HG02798 (cell line): Measurements from ENCODE around the gene NFAT5.
"Not testable (repeated sequence)": the region's sequence is repeated elsewhere in the genome, so short reads cannot be mapped to it uniquely, and the experiment has no call there.

Source experiments
- ATAC-seq: cut with Tn5 transposase; IDR thresholded peaks from one replicate; pipeline ENCODE4 v1.9.1; 2021; ENCODE audit warnings: mild to moderate bottlenecking; ENCODE audit not compliant: unreplicated experiment, poor library complexity

NFAT5 gene

DNA sequence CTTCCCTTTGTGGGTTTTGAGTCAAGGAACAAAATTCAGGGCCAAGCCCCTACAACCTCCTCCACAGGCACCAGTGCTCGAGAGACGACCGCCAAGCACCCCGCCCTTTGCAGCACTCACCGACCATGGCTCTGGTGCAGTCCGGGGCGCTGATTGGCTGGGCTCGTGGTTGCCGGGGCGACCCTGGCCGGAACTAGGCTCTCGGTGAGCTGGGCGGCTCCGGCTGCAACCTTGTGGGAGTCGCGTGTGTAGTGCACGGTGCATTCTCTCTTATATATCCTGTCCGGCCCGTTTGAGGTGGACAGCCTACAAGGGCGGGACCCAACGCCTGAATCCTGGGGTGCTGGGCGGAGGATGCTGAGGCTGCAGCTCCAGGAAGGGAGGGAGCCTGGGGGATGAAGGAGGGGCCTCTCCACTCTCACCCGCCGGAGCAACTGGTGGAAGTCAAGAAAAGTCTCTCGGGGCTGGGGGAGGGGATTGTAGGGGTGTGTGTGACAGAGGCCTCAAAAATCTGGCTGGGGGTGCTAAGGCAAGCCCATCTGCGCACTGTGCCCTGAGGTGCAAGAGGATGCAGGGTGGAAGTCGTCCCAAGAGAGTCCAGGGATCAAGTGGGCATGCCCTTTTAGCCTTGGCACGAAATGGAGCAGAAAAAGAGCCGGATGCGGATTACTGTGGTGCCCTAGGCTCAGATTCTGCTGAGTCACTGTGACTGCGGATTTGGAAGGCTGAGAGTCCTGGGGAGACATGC lies 160.7 kb downstream of the NFAT5 start, which contains the start of gene NQO1:
Gene NQO1, minus strand, starts transcription at position 248 of the 748 bp plus-strand sequence. Its CDS starts 121 bp downstream, at position 127.
- peak; percentile 99 for ATAC-seq

- no peak for ATAC-seq
These were observed 162.1 kb downstream of the NFAT5 start for GRCh38 chr16:69727916-69728270.

GRCh38 chr16:69729030-69729429 lies 163.3 kb downstream of the NFAT5 start:
- ATAC-seq = not testable (repeated sequence)

- ATAC-seq = not testable (repeated sequence)
These were observed 165.5 kb downstream of the NFAT5 start for GRCh38 chr16:69731280-69731679.

- no peak for ATAC-seq
These were observed 166.3 kb downstream of the NFAT5 start for GRCh38 chr16:69732101-69732500.

DNA sequence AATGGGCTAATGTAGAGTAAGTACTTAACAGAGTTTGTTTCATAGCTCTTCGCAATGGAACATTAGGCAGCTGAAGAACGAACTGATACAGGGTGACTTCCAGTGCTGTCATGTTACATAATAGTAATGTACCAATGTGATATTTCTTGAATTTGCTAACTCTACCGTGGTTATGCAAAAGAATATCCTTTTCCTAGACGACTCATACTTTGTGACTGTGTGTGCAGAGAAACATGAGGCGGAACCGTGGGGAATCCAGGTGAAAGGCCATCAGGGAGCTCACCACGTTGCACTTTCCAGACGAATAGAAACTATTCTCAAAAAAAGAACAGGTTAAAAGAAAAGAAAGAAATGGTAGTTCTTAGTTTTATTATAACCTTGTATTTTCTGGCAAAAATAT lies 175.8 kb downstream of the NFAT5 start:
- no peak for ATAC-seq

- no peak for ATAC-seq
These were observed 176.5 kb downstream of the NFAT5 start for GRCh38 chr16:69741951-69742904.

DNA sequence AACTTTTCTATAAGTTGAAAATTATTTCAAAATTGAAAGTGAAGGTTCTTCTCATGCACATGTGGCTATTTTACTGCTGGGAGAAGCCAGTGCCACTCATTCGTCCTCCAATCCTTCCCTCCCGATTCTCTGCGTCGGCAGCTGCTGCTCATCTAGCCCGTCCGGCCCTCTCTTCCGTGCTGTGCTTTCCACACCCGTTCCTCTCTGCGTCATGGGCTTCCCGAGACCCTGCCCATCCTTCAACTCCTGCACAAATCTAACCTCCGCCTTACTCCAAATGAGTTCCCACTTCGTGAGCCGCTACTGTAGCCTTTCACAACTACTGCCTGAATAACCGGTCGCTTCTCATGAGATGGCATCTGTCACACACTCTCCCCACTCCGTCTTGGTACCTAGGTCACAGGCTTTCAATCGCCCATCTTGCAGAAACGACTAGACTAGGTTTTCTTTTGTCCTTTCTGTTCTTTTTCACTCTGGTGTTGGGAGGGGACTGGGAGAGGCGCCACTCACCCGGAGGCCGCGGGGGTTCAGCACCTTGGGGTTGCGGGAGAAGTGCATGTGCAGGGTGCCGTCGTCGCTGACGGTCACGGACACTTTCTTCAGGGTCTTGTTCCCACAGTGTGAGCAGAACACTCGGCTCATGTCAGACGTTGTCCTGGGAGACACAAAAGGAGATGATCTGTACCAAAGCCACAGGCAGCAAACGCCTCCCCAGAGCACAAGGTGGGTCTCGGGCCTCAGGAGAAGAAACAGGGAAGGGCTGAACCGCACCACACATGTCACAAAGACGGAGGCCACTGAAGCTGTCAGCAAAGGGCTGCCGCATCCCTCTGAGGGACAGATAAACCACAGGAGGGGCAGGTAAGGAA lies 178.8 kb downstream of the NFAT5 start:
- no peak for ATAC-seq

DNA sequence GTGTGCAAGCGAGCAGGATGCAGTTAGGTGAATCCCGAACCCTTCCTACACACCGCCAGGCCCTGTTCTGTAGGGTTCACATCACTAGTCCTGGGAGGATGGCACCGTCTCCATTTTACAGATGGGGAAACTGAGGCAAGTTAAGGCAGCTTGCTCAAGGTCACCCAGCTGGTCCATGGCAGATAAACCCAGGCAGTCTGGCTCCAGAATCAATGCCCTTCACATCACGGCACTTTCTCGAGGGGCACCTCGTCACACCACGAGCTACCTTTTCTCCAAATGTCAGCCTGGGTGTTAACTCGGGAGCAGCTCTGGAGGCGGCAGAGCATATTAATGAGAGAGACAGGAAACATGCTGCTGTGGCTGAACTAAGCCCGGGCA lies 179.5 kb downstream of the NFAT5 start:
- no peak for ATAC-seq

DNA sequence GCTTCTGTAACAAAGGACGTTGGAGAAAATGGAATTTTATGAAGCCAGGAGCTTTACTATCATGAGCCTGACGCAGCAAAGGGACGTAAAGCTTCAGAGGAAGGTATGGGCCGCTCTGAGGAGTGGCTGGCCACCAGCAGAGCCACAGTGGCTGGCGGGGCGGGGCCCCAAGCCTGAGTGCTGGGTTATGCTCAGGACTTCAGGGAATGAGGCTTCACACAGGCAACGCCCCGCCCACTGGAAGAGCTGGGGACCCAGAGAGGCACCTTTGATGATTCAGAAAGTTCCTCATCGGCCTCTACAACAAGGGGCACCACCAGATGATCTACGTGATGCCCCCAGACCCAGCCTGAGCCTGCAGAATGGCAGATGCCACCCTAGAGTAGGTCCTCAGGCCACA lies 180.2 kb downstream of the NFAT5 start:
- no peak for ATAC-seq

- ATAC-seq = no peak
These were observed 181.3 kb downstream of the NFAT5 start for GRCh38 chr16:69747115-69747514.

GRCh38 chr16:69748694-69749345 lies 183.1 kb downstream of the NFAT5 start:
- ATAC-seq = no peak

DNA sequence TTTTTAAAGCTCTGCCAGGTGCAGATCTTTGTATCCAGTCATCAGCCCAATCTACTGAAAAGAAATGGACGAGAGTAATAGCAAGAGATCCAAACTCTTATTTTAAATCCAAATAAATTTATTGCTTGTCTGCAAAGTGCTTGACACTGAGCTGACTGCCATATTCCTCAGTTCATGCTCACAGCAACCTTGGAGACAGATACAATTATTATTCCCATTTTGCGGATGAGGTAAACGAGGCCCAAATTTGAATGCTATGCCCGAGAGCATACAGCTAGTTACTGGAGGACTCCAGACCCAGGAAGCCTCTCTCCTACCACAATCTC lies 188.3 kb downstream of the NFAT5 start:
- no peak for ATAC-seq
